GM21723 (cell line): ENCODE results near the gene CFAP141.

Experiments
- ATAC-seq: cut with Tn5 transposase; IDR thresholded peaks from one replicate; pipeline ENCODE4 v1.9.1; 2021; ENCODE audit warnings: mild to moderate bottlenecking, moderate library complexity; ENCODE audit not compliant: unreplicated experiment

CFAP141 gene

DNA sequence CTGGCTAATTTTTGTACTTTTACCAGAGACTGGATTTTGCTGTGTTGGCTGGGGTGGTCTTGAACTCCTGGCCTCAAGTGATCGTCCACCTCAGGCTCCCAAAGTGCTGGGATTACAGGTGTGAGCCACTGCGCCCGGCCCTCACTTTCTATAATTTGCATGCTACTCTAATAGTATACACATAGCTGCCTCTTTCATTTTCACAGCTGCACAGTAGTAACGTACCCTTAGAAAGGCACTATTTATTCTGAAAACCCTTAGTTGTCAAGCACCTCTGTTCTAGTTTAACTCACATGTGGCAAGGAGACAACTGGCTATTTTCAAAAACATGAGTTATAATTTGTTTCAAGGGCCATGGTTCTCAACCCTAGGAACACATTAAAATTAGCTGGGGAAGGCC is 31.5 kb downstream of the CFAP141 start:
- ATAC-seq: no peak

DNA sequence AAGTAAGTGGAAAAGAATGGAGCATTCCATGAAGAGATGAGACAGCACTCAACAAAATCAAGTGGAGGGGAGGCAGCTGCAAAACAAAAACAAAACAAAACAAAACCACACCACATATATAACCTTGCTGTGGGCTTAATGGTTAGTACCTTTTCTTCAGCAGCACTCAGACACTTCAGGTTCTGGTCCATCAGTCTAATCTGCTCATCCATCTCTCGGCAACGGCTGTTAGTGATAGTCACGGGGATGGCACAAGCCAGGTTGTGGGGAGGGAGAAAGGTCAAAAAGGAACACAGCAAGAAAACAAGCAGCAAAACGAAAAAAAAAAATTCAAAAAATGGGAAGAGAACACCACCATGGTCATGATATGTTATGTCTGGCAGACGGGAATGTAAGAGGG is 34.3 kb downstream of the CFAP141 start:
- no peak for ATAC-seq

- ATAC-seq: no peak
Observed at GRCh38 chr1:154171223-154171583, 34.9 kb downstream of the CFAP141 start.

DNA sequence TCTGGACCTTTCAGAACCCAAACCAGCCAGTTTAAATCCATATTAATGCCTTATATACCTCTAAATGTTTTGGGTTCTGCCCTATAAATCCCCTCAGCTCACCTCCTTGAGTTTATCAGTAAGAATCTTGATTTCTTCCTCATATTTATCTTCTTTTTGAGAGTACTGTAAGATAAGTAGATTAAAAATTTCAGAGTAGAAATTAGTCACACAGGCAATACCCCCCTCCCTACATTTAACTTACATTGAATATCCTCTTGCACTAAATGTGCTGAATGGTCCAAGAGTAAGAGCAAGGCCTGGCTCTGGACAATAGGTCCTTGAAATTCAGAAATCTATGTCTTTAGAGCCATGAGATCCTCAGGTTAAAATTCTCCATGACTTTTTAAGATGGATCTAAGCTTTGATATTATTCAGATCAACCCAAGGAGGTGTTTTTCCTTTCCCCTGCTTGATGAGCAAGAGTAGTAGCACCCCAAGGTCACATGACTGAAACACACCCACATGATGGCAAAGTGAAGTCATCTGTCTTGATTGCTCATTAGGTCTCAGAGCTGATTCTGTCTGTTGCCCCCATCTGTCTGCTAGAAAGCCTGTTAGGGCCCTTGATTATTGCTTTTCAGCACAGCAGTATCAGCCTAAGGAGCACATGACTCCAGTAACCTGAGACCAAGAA is 35.4 kb downstream of the CFAP141 start:
- ATAC-seq: no peak

DNA sequence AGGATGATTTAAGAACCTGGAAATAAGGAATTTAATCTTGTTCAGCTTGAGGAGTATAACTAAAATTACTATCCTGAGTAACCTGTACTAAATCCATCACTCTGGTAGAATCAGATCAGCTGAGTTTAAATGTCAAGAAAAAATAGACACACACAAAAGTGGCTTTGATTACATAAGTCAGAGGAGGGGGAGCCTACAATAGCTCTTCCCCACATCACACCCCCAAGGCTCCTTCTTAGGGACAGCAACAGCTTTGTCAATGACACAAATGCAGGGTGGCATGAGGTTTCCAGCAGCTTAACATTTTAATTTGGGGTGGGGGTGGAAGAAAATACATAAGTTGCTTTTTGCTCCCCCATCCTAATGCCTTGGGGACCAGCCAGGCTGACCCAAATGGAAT is 38.7 kb downstream of the CFAP141 start:
- ATAC-seq: no peak

DNA sequence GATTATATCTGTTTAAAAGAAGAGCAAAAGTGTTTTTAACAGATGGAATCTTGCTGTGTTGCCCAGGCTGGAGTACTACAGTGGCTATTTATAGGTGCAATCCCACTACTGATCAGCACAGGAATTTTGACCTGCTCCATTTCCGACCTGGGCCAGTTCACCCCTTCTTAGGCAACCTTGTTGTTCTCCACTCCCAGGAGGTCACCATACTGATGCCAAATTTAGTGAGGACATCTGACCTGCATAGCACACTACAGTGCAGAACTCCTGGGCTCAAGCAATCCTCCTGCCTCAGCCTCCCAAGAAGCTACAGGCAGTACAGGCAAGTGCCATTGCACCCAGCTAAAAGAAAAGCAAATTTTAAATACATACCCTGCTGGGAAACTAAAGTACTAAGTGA is 39.9 kb downstream of the CFAP141 start:
- ATAC-seq: no peak

DNA sequence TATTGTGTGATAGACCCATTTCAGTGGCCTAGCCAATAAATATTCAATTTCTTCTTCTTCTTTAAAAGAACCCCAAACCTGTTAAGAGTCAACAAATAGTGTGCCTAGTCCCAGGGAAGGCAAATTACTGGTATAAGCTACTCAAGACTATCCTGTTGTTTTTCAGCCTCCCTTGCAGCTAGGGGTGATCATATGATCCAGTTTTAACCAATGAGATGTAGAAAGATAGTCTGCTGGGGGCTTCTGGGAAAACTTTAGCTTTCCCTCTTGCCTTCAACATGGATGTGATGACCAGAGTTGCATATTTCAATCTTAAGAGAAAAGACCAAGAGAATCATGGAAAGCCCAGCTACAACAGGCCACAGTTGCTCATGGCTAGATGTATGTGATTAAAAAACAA is 46.6 kb downstream of the CFAP141 start:
- ATAC-seq: no peak

- peak; percentile 50 for ATAC-seq
Observed at GRCh38 chr1:154158307-154159125, 47.6 kb downstream of the CFAP141 start.

- ATAC-seq: peak; percentile 76
Observed at GRCh38 chr1:154157520-154158306, 48.4 kb downstream of the CFAP141 start.

DNA sequence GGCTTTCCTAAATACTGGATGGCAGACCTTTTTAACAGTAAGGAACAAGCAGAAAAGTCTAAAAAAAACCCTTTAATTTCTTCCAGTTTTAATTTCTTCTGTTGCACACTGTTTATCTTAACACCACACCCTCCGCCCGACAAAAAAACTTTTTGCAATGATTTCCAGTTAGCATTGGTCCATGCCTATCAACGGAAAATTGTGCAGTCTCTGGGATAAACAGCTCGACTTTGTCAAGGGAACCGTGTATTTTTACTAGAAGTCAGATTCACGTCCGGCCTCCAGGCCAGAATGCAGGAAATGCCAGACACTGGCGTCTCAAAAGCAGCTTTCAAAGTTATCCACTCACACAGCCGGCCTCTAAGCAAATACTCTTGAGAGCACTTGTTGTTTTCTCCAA is 50.9 kb downstream of the CFAP141 start:
- no peak for ATAC-seq

DNA sequence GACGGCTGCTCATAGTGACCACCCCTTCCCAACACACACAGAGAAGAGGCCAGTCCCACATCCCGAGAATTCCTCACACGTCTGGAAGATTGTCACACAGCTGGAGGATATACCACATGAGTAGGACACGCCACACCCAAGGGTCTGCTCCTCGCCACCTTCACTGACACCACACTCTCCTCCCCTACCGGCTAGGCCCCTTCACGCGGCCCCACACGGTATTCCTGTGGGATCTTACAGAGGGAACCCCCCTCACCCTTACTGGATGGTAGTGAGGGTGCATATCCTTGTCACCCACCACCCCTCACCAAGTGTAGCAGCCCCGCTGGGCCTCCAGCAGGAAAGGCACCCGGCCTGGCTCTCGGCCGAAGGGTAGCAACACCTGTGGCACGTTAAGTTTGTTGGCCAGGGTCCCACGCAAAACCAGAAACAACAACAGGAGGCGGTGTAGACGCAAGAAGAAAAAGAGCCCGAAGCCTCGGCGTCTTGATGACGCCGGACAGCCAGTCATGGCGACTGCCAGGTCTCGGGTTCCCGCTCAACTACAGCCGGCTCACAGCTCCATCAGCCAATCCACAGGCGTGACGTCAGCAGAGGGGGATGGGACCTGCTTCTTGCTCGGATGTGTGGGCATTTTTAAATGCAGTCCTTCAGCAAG is 51.5 kb downstream of the CFAP141 start, which contains the start of gene NUP210L:
Gene NUP210L, minus strand, starts transcription at position 540 of the 658 bp plus-strand sequence.
- no peak for ATAC-seq

DNA sequence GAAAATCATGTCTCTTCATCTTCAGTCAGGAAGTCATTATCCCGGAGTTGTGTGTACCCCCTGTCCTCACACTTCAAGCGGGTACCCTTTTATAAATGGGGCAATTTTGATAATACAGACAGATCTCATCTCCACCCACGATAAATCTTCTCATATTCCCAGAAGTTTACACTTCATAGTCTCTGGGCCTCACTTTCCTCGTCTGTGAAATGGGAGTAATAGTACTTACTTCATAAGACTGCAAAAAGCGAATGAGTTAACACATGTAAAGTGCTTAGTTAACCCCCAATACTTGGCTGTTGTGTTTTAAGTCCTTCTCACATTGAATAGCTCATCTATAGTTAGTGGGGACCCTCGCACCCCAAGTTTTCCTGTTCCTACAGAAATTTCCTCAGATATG is 52.1 kb downstream of the CFAP141 start:
- ATAC-seq: no peak

GRCh38 chr1:154151311-154151710 is 54.8 kb downstream of the CFAP141 start:
- no peak for ATAC-seq
